SK-N-SH treated with all-trans-retinoic acid at 6 μM for 48 hours (cell line): Measurements from ENCODE around the gene POLR1E.

Experiments
- ATAC-seq: fragments of 200-7000 bp; cut with Tn5 transposase; 3 replicates; pipeline ENCODE4 v1.9.1; 2020; ENCODE audit warnings: mild to moderate bottlenecking, moderate library complexity
- BACH2 ChIP-seq: fragments of 250-450 bp; sonication (Bioruptor Pico); IDR thresholded peaks from 2 replicates; pipeline ENCODE4 v1.9.0; 2021; ENCODE audit warnings: mild to moderate bottlenecking, borderline replicate concordance
- CREB5 ChIP-seq: fragments of 250-450 bp; sonication (Bioruptor Pico); IDR thresholded peaks from 2 replicates; pipeline ENCODE4 v1.5.1; 2020; ENCODE audit warnings: low read depth, mild to moderate bottlenecking, moderate library complexity
- CSDC2 ChIP-seq: fragments of 250-450 bp; sonication (Bioruptor Pico); IDR thresholded peaks from 2 replicates; pipeline ENCODE4 v1.5.0; 2020; ENCODE audit warnings: mild to moderate bottlenecking, moderate library complexity
- CSRNP3 ChIP-seq: fragments of 250-450 bp; sonication (Bioruptor Pico); IDR thresholded peaks from 2 replicates; pipeline ENCODE4 v1.5.1; 2021; ENCODE audit warnings: mild to moderate bottlenecking, moderate library complexity
- ESRRG ChIP-seq: fragments of 250-450 bp; sonication (Bioruptor Pico); IDR thresholded peaks from 2 replicates; pipeline ENCODE4 v1.6.1; 2021; ENCODE audit warnings: mild to moderate bottlenecking
- GLIS3 ChIP-seq: fragments of 250-450 bp; sonication (Bioruptor Pico); IDR thresholded peaks from 2 replicates; pipeline ENCODE4 v1.5.0; 2020; ENCODE audit warnings: mild to moderate bottlenecking, moderate library complexity
- ISL1 ChIP-seq: fragments of 250-450 bp; sonication (Bioruptor Pico); IDR thresholded peaks from 2 replicates; pipeline ENCODE4 v2.1.2; 2022; ENCODE audit warnings: mild to moderate bottlenecking, moderate library complexity
- OSR1 ChIP-seq: fragments of 250-450 bp; sonication (Bioruptor Pico); IDR thresholded peaks from 2 replicates; pipeline ENCODE4 v1.8.0; 2022; ENCODE audit warnings: moderate library complexity, mild to moderate bottlenecking, inconsistent platforms
- PATZ1 ChIP-seq: fragments of 250-450 bp; sonication (Bioruptor Pico); IDR thresholded peaks from 2 replicates; pipeline ENCODE4 v1.8.0; 2020; ENCODE audit warnings: mild to moderate bottlenecking, moderate library complexity, borderline replicate concordance
- POU6F1 ChIP-seq: fragments of 250-450 bp; sonication (Bioruptor Pico); IDR thresholded peaks from 2 replicates; pipeline ENCODE4 v1.8.0; 2021; ENCODE audit warnings: low read depth, mild to moderate bottlenecking, moderate library complexity, borderline replicate concordance
- PPARA ChIP-seq: fragments of 250-450 bp; sonication (Bioruptor Pico); IDR thresholded peaks from 2 replicates; pipeline ENCODE4 v1.5.0; 2020; ENCODE audit warnings: mild to moderate bottlenecking, borderline replicate concordance
- RARB ChIP-seq: fragments of 250-450 bp; sonication (Bioruptor Pico); IDR thresholded peaks from 2 replicates; pipeline ENCODE4 v1.8.0; 2021; ENCODE audit warnings: mild to moderate bottlenecking, moderate library complexity
- TCF4 ChIP-seq: fragments of 250-450 bp; sonication (Bioruptor Pico); IDR thresholded peaks from 2 replicates; pipeline ENCODE4 v1.8.0; 2021; ENCODE audit warnings: mild to moderate bottlenecking, moderate library complexity, borderline replicate concordance
- TOX ChIP-seq: fragments of 250-450 bp; sonication (Bioruptor Pico); IDR thresholded peaks from 2 replicates; pipeline ENCODE4 v1.8.0; 2021; ENCODE audit warnings: mild to moderate bottlenecking, moderate library complexity, borderline replicate concordance
- TSHZ2 ChIP-seq: fragments of 250-450 bp; sonication (Bioruptor Pico); IDR thresholded peaks from 2 replicates; pipeline ENCODE4 v1.5.0; 2020; ENCODE audit warnings: mild to moderate bottlenecking, moderate library complexity
- ZC3H10 ChIP-seq: fragments of 250-450 bp; sonication (Bioruptor Pico); IDR thresholded peaks from 2 replicates; pipeline ENCODE4 v1.5.1; 2021; ENCODE audit warnings: mild to moderate bottlenecking, moderate library complexity
- ZFP3 ChIP-seq: fragments of 250-450 bp; sonication (Bioruptor Pico); IDR thresholded peaks from 2 replicates; pipeline ENCODE4 v1.5.0; 2020; ENCODE audit warnings: mild to moderate bottlenecking, moderate library complexity
- ZFP30 ChIP-seq: fragments of 450-650 bp; formaldehyde crosslinking; IDR thresholded peaks from 2 replicates; pipeline ENCODE4 v1.5.0; 2022; ENCODE audit warnings: mild to moderate bottlenecking, moderate library complexity
- ZNF565 ChIP-seq: fragments of 450-650 bp; formaldehyde crosslinking; conservative IDR thresholded peaks from 2 replicates; pipeline ENCODE4 v1.5.0; 2020; ENCODE audit warnings: low read depth, mild to moderate bottlenecking, moderate library complexity
- ZNF70 ChIP-seq: fragments of 450-650 bp; formaldehyde crosslinking; IDR thresholded peaks from 2 replicates; pipeline ENCODE4 v1.5.0; 2020; ENCODE audit warnings: mild to moderate bottlenecking, moderate library complexity
- ZNF8 ChIP-seq: fragments of 450-650 bp; formaldehyde crosslinking; IDR thresholded peaks from 2 replicates; pipeline ENCODE4 v1.5.0; 2020; ENCODE audit warnings: mild to moderate bottlenecking, moderate library complexity

POLR1E gene

GRCh38 chr9:37514999-37515398 is 29.3 kb downstream of the POLR1E start:
- TF ChIP-seq CSRNP3 (no peak), CREB5 (CRISPR knock-in tag) (no peak), PPARA (no peak), ZNF565 (no peak), BACH2 (CRISPR knock-in tag) (no peak), CSDC2 (no peak), ZNF70 (CRISPR knock-in tag) (no peak), ESRRG (no peak)
- no peak for ATAC-seq

GRCh38 chr9:37515620-37516258 is 30.0 kb downstream of the POLR1E start:
- no peak for ATAC-seq
- TF ChIP-seq PATZ1 (CRISPR knock-in tag) (no peak), RARB (CRISPR knock-in tag) (no peak), CSRNP3 (no peak), ZNF8 (CRISPR knock-in tag) (no peak), ZNF565 (no peak), ISL1 (CRISPR knock-in tag) (no peak), TSHZ2 (no peak)

GRCh38 chr9:37517923-37518322 is 32.2 kb downstream of the POLR1E start:
- TF ChIP-seq ZC3H10 (CRISPR knock-in tag) (no peak), ZFP3 (CRISPR knock-in tag) (no peak), CSRNP3 (no peak), ESRRG (no peak), TCF4 (CRISPR knock-in tag) (no peak), GLIS3 (CRISPR knock-in tag) (no peak), OSR1 (CRISPR knock-in tag) (no peak), RARB (CRISPR knock-in tag) (no peak), ZFP30 (CRISPR knock-in tag) (no peak), TOX (CRISPR knock-in tag) (no peak), POU6F1 (CRISPR knock-in tag) (no peak)
- ATAC-seq: no peak
